IPS-15b (cell line): ENCODE data around the gene NCKAP5.

ENCODE experiments used
- H3K27me3 ChIP-seq: one replicate; pipeline ENCODE4 v1.6.1; 2013; ENCODE audit warnings: low read length; ENCODE audit not compliant: control insufficient read depth, insufficient read depth
- H3K36me3 ChIP-seq: one replicate; pipeline ENCODE4 v1.6.1; 2013; ENCODE audit warnings: low read length; ENCODE audit not compliant: control insufficient read depth, insufficient read depth
- H3K4me1 ChIP-seq: one replicate; pipeline ENCODE4 v1.6.1; 2013; ENCODE audit warnings: mild to moderate bottlenecking, low read length; ENCODE audit not compliant: control insufficient read depth, insufficient read depth
- H3K4me3 ChIP-seq: one replicate; pipeline ENCODE4 v1.5.1; 2013; ENCODE audit warnings: low read depth, low read length
- H3K9ac ChIP-seq: one replicate; pipeline ENCODE4 v1.6.1; 2013; ENCODE audit warnings: low read depth, mild to moderate bottlenecking, low read length
- H3K9me3 ChIP-seq: one replicate; pipeline ENCODE4 v1.6.1; 2013; ENCODE audit warnings: mild to moderate bottlenecking, low read length; ENCODE audit not compliant: control insufficient read depth, insufficient read depth

NCKAP5 gene

DNA sequence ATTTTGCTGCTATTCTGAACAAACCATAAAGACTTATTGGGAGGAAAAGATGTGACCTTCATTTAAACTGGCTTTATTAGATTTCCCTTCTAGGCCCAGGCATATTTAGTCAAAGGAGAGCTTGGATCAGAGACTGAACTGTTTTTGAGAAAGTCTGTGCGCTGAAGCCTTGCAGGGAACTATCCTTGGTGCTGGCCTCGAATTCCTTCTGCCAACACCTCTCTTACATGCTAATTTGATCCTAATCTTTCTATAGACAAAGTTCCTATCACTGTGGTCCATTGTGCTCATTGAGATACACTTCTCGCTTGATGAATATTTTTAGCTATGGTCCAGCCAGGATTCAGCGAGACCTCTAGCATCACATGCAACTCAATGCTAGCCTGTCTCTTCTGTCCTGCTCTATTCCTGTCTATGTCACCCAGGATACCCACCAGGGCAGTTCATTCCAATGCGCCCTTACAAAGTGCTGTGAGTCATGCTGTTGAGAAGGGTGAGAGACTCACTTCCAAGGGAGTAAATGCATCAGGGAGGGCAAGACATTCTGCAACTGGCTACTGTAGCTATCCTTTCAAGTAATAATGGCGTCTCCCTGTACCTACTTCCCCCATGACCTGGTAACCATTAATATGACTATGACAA lies 541.6 kb downstream of the NCKAP5 start:
- Histone ChIP-seq H3K9ac (no peak overlapping the region), H3K9me3 (no peaks in the 10 kb centered on the region), H3K4me3 (no peak overlapping the region), H3K27me3 (no peaks in the 10 kb centered on the region), H3K4me1 (no peaks in the 10 kb centered on the region), H3K36me3 (no peaks in the 10 kb centered on the region)

DNA sequence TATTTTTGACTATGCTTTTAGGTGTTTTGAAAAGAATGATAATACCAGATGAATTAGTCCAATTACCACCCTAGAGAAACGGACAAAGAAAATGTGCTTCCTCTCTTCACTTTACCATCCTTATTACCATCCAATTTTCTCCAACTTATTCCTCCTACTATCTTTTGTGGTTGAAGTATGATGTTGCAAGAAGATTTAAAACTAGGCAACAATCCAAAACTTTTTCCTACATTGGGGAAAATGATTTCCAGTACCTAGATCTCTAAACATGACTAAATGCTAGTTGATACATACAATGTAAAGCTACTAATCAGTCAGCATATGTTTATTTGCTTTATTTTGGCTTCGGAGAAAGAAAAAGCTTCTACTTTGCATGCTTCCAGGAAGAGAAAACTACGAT lies 543.3 kb downstream of the NCKAP5 start:
- Histone ChIP-seq H3K9me3 (no peaks in the 10 kb centered on the region), H3K4me3 (no peak overlapping the region), H3K27me3 (no peaks in the 10 kb centered on the region), H3K36me3 (no peaks in the 10 kb centered on the region), H3K4me1 (no peaks in the 10 kb centered on the region), H3K9ac (no peak overlapping the region)

DNA sequence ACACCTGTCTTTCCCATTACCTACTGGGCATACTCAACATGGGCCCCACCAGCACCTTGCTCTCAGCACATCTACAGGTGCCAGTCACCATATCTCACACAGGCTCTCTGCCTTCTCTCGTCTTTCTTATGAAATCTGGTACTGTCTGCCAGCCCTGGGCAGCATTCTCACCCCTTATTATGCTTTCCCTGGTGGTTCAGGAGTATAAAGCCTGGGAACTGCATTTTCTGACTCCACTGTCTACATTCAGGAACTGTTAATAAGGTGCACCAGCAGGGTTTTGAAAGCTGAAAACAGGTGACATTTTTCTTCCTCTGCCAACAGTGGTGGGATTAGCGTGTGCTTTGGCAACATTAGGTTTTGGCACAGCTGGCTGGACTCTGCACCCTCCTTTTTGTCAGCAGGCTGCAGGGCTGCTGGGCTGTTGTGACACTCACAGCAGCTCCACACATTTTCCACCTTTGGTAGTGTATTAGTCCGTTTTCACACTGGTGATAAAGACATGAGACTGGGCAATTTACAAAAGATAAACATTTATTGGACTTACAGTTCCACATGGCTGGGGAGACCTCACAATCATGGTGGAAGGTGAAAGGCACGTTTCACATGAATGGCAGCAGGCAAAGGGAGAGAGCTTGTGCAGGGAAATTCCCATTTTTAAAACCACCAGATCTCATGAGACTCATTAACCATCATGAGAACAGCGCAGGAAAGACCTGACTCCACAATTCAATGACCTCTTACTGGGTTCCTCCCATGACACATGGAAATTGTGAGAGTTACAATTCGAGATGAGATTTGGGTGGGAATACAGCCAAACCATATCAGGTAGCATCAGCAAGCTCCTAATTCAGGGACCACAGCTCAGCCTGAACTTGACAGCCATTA lies 555.2 kb downstream of the NCKAP5 start:
- H3K36me3 ChIP-seq, result no peaks in the 10 kb centered on the region
- no peaks in the 10 kb centered on the region for H3K9me3 ChIP-seq
- H3K4me3 ChIP-seq, result no peak overlapping the region
- H3K4me1 ChIP-seq, result no peaks in the 10 kb centered on the region
- H3K9ac ChIP-seq, result no peak overlapping the region
- H3K27me3 ChIP-seq, result no peaks in the 10 kb centered on the region

DNA sequence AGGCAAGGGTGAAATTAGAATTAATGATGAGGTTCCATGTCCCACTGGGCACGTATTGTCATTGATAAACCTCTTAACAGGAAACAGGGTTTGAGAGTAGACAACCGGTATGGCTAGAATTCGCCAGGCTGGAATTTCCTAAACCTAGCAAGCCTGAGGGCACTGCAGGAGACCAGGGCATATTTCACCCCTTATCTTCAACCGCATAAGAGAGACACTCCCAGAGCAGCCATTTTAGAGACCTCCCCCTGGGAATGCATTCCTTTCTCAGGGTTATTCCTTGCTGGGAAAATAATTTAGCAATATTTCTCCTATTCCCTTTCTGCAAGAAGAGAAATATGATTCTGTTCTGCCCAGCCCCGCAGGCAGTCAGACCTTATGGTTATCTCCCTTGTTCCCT lies 563.6 kb downstream of the NCKAP5 start:
- no peaks in the 10 kb centered on the region for H3K27me3 ChIP-seq
- H3K4me3 ChIP-seq, result no peak overlapping the region
- no peaks in the 10 kb centered on the region for H3K36me3 ChIP-seq
- H3K9me3 ChIP-seq, result no peaks in the 10 kb centered on the region
- no peak overlapping the region for H3K9ac ChIP-seq
- H3K4me1 ChIP-seq, result no peaks in the 10 kb centered on the region

DNA sequence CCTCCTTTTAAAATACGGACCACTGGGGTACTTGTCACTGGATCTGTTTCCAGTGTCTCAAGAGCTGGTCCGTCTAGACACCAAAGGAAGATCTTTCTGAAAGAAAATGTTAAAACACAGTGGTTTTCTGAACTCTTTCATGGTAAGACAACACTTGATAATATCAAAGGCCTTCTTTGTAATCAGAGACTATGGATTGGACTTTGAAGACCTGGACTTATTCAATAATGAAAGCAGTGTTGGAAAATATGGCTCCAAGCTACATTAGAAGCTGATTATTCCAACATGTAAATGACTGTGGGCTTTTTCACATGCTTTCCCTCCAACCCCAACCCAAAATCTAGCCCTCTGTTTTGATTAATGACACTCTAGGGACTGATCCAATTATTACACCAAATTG lies 568.8 kb downstream of the NCKAP5 start:
- Histone ChIP-seq H3K36me3 (no peaks in the 10 kb centered on the region), H3K4me3 (no peak overlapping the region), H3K9ac (no peak overlapping the region), H3K4me1 (no peaks in the 10 kb centered on the region), H3K9me3 (no peaks in the 10 kb centered on the region), H3K27me3 (no peaks in the 10 kb centered on the region)

DNA sequence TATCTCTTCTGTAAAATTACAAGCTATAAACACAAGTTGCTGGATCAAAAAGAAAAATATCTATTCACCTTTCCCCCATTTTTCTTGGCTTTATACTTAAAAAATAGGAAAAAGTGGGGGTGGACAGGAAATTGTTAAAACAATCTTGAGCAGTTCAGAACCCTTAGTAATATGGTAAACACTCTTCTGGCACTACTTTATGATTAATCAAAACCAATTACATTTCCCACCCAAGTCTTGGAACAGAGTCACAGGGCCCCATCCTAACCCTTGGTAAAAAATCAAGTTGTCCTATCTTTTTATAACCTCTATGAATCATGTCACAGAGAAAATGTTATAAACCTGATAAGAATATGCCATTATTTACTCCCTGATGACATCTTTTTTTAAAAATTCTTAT lies 570.0 kb downstream of the NCKAP5 start:
- Histone ChIP-seq H3K36me3 (no peaks in the 10 kb centered on the region), H3K4me1 (no peaks in the 10 kb centered on the region), H3K4me3 (no peak overlapping the region), H3K9me3 (no peaks in the 10 kb centered on the region), H3K9ac (no peak overlapping the region), H3K27me3 (no peaks in the 10 kb centered on the region)

DNA sequence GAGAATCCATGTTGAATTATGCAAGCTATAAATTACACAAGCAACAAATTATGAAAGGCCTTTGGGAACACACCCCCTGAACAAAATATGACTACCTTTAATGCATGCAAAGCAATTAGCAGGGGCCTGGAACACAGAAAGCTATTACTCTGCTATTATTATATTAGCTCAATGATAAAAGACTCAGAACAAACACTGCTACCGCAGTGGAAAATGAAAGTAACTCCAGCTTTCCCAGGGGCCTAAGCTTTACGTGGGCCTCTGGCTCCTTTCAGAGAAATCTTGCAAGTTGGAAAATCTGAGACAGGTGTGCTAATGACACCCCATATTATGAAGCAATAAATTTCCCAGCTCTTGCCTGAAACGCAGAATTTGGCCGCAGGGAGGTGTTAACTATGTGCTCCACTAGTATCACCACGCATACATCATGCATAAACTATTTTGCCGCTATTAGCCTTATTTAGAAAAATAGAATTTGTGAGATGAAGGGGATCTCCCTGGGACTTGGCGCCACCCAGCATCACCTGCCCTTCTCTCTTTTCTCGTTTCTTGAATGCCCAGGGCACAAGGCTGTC lies 576.7 kb downstream of the NCKAP5 start:
- H3K9me3 ChIP-seq, result no peaks in the 10 kb centered on the region
- H3K9ac ChIP-seq, result no peak overlapping the region
- H3K4me1 ChIP-seq, result no peaks in the 10 kb centered on the region
- no peaks in the 10 kb centered on the region for H3K27me3 ChIP-seq
- no peak overlapping the region for H3K4me3 ChIP-seq
- H3K36me3 ChIP-seq, result no peaks in the 10 kb centered on the region

DNA sequence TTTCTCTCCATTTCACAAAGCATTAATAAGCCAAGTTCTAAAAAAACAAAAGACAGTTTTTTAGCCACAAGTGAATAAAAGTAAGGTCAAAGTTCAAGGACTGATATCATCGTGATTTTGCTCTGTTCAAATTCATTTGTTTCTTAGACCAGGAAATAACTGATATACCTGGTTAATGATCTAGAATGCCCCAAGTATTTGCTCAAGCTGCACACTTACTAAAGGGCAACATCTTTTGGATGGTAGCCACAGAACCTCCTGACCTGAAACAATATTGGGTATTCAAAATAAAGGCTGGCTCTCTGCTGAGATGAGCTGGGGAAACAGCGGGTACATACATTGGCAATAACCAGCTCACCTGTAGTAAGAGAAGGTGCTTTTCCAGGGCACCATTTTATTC lies 583.5 kb downstream of the NCKAP5 start:
- no peaks in the 10 kb centered on the region for H3K9me3 ChIP-seq
- no peak overlapping the region for H3K9ac ChIP-seq
- H3K4me1 ChIP-seq, result no peaks in the 10 kb centered on the region
- no peak overlapping the region for H3K4me3 ChIP-seq
- H3K36me3 ChIP-seq, result no peaks in the 10 kb centered on the region
- no peaks in the 10 kb centered on the region for H3K27me3 ChIP-seq

DNA sequence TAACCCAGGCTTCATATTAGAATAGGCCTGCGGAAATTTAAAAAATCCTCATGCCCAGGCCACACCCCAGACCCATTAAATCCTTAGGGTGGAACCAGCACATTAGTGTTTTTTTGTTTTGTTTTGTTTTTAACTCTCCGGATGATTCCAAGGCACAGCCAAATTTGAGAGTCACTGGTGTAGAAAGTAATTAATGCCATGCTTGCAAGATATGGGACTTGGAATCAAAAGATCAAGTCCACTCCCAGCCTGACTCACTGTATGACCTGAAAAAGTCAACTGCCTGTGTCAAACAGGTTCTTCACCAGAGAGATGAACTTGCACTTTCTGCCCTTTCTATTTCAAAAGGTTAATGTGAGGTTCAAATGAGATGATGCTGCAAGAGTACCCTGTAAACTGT lies 588.0 kb downstream of the NCKAP5 start:
- no peaks in the 10 kb centered on the region for H3K27me3 ChIP-seq
- H3K4me1 ChIP-seq, result no peaks in the 10 kb centered on the region
- no peak overlapping the region for H3K4me3 ChIP-seq
- H3K9me3 ChIP-seq, result no peaks in the 10 kb centered on the region
- H3K9ac ChIP-seq, result no peak overlapping the region
- no peaks in the 10 kb centered on the region for H3K36me3 ChIP-seq

DNA sequence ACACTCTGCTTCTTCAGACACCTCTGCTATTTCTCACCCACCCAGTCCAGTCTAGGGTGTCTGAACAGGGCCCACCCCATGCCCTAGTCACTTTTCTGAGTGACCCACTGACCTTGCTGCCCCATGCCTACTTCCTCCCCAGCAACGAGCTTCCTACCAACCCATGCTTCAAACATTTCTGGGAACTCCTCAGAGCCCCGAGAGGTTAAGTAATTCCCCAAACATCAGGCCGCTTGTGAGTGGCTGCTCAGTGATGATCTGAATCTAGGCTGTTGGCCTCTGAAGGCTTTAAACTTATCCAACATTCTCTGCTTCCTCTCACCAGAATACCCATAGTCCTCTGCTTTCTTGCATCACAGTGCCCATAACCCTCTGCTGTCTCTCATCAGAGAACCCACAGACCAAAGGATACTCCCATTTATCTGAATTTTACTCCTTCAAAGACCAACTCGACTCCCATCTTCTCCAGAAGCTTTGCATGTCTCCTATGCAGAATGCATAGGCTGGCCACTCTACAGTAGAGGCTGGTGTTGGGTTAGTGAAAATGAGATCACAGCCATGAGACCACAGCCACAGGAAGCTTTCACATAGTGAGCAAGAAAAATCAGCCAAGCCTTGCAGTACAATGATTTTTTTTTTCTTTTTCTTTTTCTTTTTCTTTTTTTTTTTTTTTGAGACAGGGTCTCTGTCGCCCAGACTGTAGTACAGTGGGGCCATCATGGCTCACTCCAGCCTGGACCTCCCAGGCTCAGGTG lies 588.7 kb downstream of the NCKAP5 start:
- no peaks in the 10 kb centered on the region for H3K9me3 ChIP-seq
- no peaks in the 10 kb centered on the region for H3K4me1 ChIP-seq
- no peak overlapping the region for H3K4me3 ChIP-seq
- no peak overlapping the region for H3K9ac ChIP-seq
- no peaks in the 10 kb centered on the region for H3K27me3 ChIP-seq
- no peaks in the 10 kb centered on the region for H3K36me3 ChIP-seq

DNA sequence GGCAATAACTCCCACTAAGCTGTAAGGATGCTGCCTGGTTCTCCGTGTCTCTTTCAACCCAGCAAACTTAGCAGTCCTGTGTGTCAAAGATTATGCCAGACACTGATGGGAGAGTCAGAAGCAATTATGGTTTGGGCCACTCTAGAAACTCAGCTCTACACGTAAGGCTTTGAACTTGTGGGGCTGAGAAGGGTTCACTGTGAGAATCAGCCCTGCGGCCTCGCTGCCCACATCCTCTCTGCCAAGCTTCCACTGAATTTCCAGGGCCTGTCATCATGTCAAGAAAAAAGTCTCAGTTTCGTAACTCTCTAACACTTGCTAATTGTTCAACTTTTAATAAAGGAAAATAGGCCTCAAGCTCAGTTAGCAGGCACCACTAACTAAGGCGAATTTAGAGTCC lies 589.4 kb downstream of the NCKAP5 start:
- Histone ChIP-seq H3K27me3 (no peaks in the 10 kb centered on the region), H3K36me3 (no peaks in the 10 kb centered on the region), H3K9ac (no peak overlapping the region), H3K4me3 (no peak overlapping the region), H3K9me3 (no peaks in the 10 kb centered on the region), H3K4me1 (no peaks in the 10 kb centered on the region)
